B cell (primary cell): ENCODE data around the gene DAG1.

Source experiments
- CTCF ChIP-seq: fragments of 200-600 bp; IDR thresholded peaks from one replicate; pipeline ENCODE4 v1.8.0; 2022; ENCODE audit warnings: antibody characterized with exemption, mild to moderate bottlenecking
- EZH2 ChIP-seq: IDR thresholded peaks from 2 replicates; pipeline ENCODE4 v1.6.1; 2012; ENCODE audit warnings: borderline replicate concordance, low read depth, mild to moderate bottlenecking, moderate library complexity, low read length; ENCODE audit not compliant: insufficient read depth, poor library complexity, severe bottlenecking

GRCh38 chr3:49471856-49472495 lies 1.9 kb downstream of the DAG1 start:
- TF ChIP-seq EZH2 (no peak), CTCF (no peak)
